H9 (cell line): ENCODE measurements around the gene RNASE8. TPM values are rescaled to one million over a fixed set of nuclear protein-coding genes. Genes with fewer than 3 reads are reported as not detected.
A peak's percentile ranks its signal among the peaks of the same experiment; 100 is the strongest.

Experiments used
- DNase-seq: peaks from one replicate; pipeline ENCODE4 v3.0.0-alpha.2; 2017
- H2AFZ ChIP-seq: one replicate; pipeline ENCODE4 v1.6.1; 2013; ENCODE audit warnings: mild to moderate bottlenecking, low read length, control low read depth, moderate library complexity
- H2AK5ac ChIP-seq: 2 replicates; pipeline ENCODE4 v1.6.1; 2013; ENCODE audit warnings: low read length, control low read depth, mixed read lengths; ENCODE audit not compliant: insufficient read length
- H2BK120ac ChIP-seq: one replicate; pipeline ENCODE4 v1.6.1; 2013; ENCODE audit warnings: low read depth, mild to moderate bottlenecking, low read length, control low read depth, inconsistent platforms; ENCODE audit not compliant: poor library complexity, severe bottlenecking
- H2BK12ac ChIP-seq: 2 replicates; pipeline ENCODE4 v1.6.1; 2013; ENCODE audit warnings: low read length, control low read depth, mixed read lengths, low read depth; ENCODE audit not compliant: insufficient read length
- H2BK15ac ChIP-seq: 2 replicates; pipeline ENCODE4 v1.6.1; 2013; ENCODE audit warnings: low read depth, low read length, control low read depth
- H2BK20ac ChIP-seq: one replicate; pipeline ENCODE4 v1.6.1; 2013; ENCODE audit warnings: low read depth, mild to moderate bottlenecking, low read length, control low read depth, inconsistent platforms; ENCODE audit not compliant: poor library complexity, severe bottlenecking
- H2BK5ac ChIP-seq: 2 replicates; pipeline ENCODE4 v1.6.1; 2013; ENCODE audit warnings: low read length, control low read depth, mixed read lengths; ENCODE audit not compliant: insufficient read length
- H3K14ac ChIP-seq: 2 replicates; pipeline ENCODE4 v1.6.1; 2013; ENCODE audit warnings: low read length, control low read depth; ENCODE audit not compliant: insufficient read depth
- H3K18ac ChIP-seq: 2 replicates; pipeline ENCODE4 v1.6.1; 2013; ENCODE audit warnings: low read depth, mild to moderate bottlenecking, mixed read lengths, low read length, control low read depth; ENCODE audit not compliant: insufficient read length
- H3K23ac ChIP-seq: 2 replicates; pipeline ENCODE4 v1.6.1; 2013; ENCODE audit warnings: low read length, control low read depth, mixed read lengths, low read depth; ENCODE audit not compliant: insufficient read length
- H3K23me2 ChIP-seq: 2 replicates; pipeline ENCODE4 v1.6.1; 2013; ENCODE audit warnings: low read depth, mild to moderate bottlenecking, mixed read lengths, low read length, control low read depth; ENCODE audit not compliant: insufficient read length, poor library complexity, severe bottlenecking
- H3K27ac ChIP-seq: 2 replicates; pipeline ENCODE4 v1.5.1; 2013; ENCODE audit warnings: low read length, control low read depth, mixed read lengths, low read depth; ENCODE audit not compliant: insufficient read length
- H3K27me3 ChIP-seq: 2 replicates; pipeline ENCODE4 v1.6.1; 2013; ENCODE audit warnings: low read length, control low read depth, inconsistent platforms; ENCODE audit not compliant: insufficient read depth
- H3K4ac ChIP-seq: 2 replicates; pipeline ENCODE4 v1.6.1; 2013; ENCODE audit warnings: low read depth, mild to moderate bottlenecking, control low read depth, inconsistent platforms, low read length, moderate library complexity
- H3K4me1 ChIP-seq: 2 replicates; pipeline ENCODE4 v1.6.1; 2013; ENCODE audit warnings: low read length, control low read depth, inconsistent platforms; ENCODE audit not compliant: insufficient read depth
- H3K4me2 ChIP-seq: 2 replicates; pipeline ENCODE4 v1.6.1; 2013; ENCODE audit warnings: low read length, control low read depth, mixed read lengths; ENCODE audit not compliant: insufficient read length, insufficient read depth
- H3K56ac ChIP-seq: 2 replicates; pipeline ENCODE4 v1.6.1; 2013; ENCODE audit warnings: low read depth, mild to moderate bottlenecking, mixed read lengths, low read length, control low read depth; ENCODE audit not compliant: insufficient read length
- H3K79me1 ChIP-seq: 2 replicates; pipeline ENCODE4 v1.6.1; 2013; ENCODE audit warnings: low read depth, mild to moderate bottlenecking, moderate library complexity, low read length, control low read depth, inconsistent platforms; ENCODE audit not compliant: insufficient read depth, poor library complexity, severe bottlenecking
- H3K79me2 ChIP-seq: 2 replicates; pipeline ENCODE4 v1.6.1; 2013; ENCODE audit warnings: low read length, control low read depth, inconsistent platforms; ENCODE audit not compliant: insufficient read depth
- H3K9ac ChIP-seq: 2 replicates; pipeline ENCODE4 v1.6.1; 2013; ENCODE audit warnings: low read length, control low read depth, mixed read lengths; ENCODE audit not compliant: insufficient read length; ENCODE audit errors: extremely low read depth
- H3K9me3 ChIP-seq: one replicate; pipeline ENCODE4 v1.6.1; 2013; ENCODE audit warnings: low read depth, low read length, inconsistent platforms; ENCODE audit not compliant: control insufficient read depth
- H3T11ph ChIP-seq: one replicate; pipeline ENCODE4 v1.6.1; 2013; ENCODE audit warnings: mild to moderate bottlenecking, low read length, control low read depth, inconsistent platforms
- H4K20me1 ChIP-seq: one replicate; pipeline ENCODE4 v1.6.1; 2013; ENCODE audit not compliant: control insufficient read depth, insufficient read length, insufficient read depth
- H4K5ac ChIP-seq: 2 replicates; pipeline ENCODE4 v1.6.1; 2013; ENCODE audit warnings: low read depth, mild to moderate bottlenecking, mixed read lengths, low read length, control low read depth; ENCODE audit not compliant: insufficient read length
- H4K8ac ChIP-seq: replicated peaks from 2 replicates; pipeline ENCODE4 v1.6.1; 2013; ENCODE audit warnings: low read length, control low read depth, mixed read lengths, low read depth; ENCODE audit not compliant: insufficient read length
- H4K91ac ChIP-seq: 2 replicates; pipeline ENCODE4 v1.6.1; 2013; ENCODE audit warnings: low read depth, mild to moderate bottlenecking, moderate library complexity, mixed read lengths, low read length, control low read depth; ENCODE audit not compliant: insufficient read length
- H3K27ac Mint-ChIP-seq, 3 experiments: 2 replicates in 2 of 3; 3 replicates in 1 of 3; pipeline ENCODE4 v1.8.0; 2020 to 2021; ENCODE audit warnings: mixed read lengths in 3 of 3, mild to moderate bottlenecking in 1 of 3, moderate library complexity in 1 of 3
- H3K27me3 Mint-ChIP-seq: 2 replicates; pipeline ENCODE4 v1.8.0; 2021; ENCODE audit warnings: low read depth, mild to moderate bottlenecking, moderate library complexity, mixed read lengths
- H3K36me3 Mint-ChIP-seq, 3 experiments: 2 replicates in 2 of 3; 3 replicates in 1 of 3; pipeline ENCODE4 v1.8.0; 2020 to 2021; ENCODE audit warnings: low read depth in 3 of 3, mixed read lengths in 3 of 3; ENCODE audit not compliant: insufficient read depth in 1 of 3
- H3K4me1 Mint-ChIP-seq, 2 experiments: 2 replicates each; pipeline ENCODE4 v1.8.0; 2020; ENCODE audit warnings: mixed read lengths in 2 of 2
- H3K4me3 Mint-ChIP-seq, 2 experiments: 2 replicates in 1 of 2; 3 replicates in 1 of 2; pipeline ENCODE4 v1.8.0; 2020 to 2021; ENCODE audit warnings: mild to moderate bottlenecking in 2 of 2, mixed read lengths in 2 of 2, moderate library complexity in 1 of 2
- H3K9me3 Mint-ChIP-seq, 2 experiments: 2 replicates in 1 of 2; 3 replicates in 1 of 2; pipeline ENCODE4 v1.8.0; 2020; ENCODE audit warnings: mild to moderate bottlenecking in 2 of 2, mixed read lengths in 2 of 2, moderate library complexity in 1 of 2
- WGBS: extraction: QIAGEN DNeasy Blood & Tissue Kit; methylation state at CpG from one replicate; pipeline ENCODE4 v1.1.7; 2013; ENCODE audit warnings: missing lambda C conversion rate, low lambda C conversion rate, mixed read lengths; ENCODE audit not compliant: insufficient read length; ENCODE audit errors: extremely low coverage; 5-methylcytosine and 5-hydroxymethylcytosine counted together
- total RNA-seq: library from RNA; stranded (reverse); gene quantifications from 2 replicates; pipeline ENCODE4 v1.2.1, GENCODE V29; 2021
- TF ChIP-seq, protein P1 (sequence below): fragments of 200-600 bp; sonication (generic); conservative IDR thresholded peaks from 3 replicates; pipeline ENCODE4 v1.8.0; 2021; ENCODE audit warnings: antibody characterized with exemption, mild to moderate bottlenecking

The RNASE8 gene
- total RNA-seq, 1 experiment from 2014 or later: not detected

- H2AK5ac ChIP-seq: no peak overlapping the region
- no peak overlapping the region for H2BK120ac ChIP-seq
- no peak overlapping the region for H3K4ac ChIP-seq
- no peak overlapping the region for H3K18ac ChIP-seq
- H4K20me1 ChIP-seq: no peaks in the 10 kb centered on the region
- H3K56ac ChIP-seq: no peak overlapping the region
- no peak overlapping the region for H2AFZ ChIP-seq
- Mint-ChIP-seq H3K9me3 (no peaks in the 10 kb centered on the region; a peak in 3 of 5 replicates), H3K4me3 (peak overlapping the region in 1 of 2 experiments; percentile 47; a peak in 1 of 5 replicates), H3K4me1 (peaks cover 36 to 38% of the 10 kb centered on the region in 2 experiments), H3K27me3 (peaks cover 2% of the 10 kb centered on the region), H3K36me3 (peaks cover 63 to 85% (median 79%) of the 10 kb centered on the region in 3 experiments), H3K27ac (peak overlapping the region in 2 of 3 experiments; percentile 57 to 69; a peak in 5 of 7 replicates)
- no peak overlapping the region for H3K14ac ChIP-seq
- no peak overlapping the region for H4K8ac ChIP-seq
- no peak overlapping the region for H3K4me2 ChIP-seq
- TF ChIP-seq, protein P1, sequence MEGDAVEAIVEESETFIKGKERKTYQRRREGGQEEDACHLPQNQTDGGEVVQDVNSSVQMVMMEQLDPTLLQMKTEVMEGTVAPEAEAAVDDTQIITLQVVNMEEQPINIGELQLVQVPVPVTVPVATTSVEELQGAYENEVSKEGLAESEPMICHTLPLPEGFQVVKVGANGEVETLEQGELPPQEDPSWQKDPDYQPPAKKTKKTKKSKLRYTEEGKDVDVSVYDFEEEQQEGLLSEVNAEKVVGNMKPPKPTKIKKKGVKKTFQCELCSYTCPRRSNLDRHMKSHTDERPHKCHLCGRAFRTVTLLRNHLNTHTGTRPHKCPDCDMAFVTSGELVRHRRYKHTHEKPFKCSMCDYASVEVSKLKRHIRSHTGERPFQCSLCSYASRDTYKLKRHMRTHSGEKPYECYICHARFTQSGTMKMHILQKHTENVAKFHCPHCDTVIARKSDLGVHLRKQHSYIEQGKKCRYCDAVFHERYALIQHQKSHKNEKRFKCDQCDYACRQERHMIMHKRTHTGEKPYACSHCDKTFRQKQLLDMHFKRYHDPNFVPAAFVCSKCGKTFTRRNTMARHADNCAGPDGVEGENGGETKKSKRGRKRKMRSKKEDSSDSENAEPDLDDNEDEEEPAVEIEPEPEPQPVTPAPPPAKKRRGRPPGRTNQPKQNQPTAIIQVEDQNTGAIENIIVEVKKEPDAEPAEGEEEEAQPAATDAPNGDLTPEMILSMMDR: no peak
- H3K4me1 ChIP-seq: peaks cover 5% of the 10 kb centered on the region
- no peak overlapping the region for H2BK15ac ChIP-seq
- H2BK20ac ChIP-seq: no peak overlapping the region
- H2BK12ac ChIP-seq: no peak overlapping the region
- WGBS: no CpG with 5 or more reads among the region's 4 CpGs
- H3K27ac ChIP-seq: no peak overlapping the region
- H3K79me1 ChIP-seq: no peaks in the 10 kb centered on the region
- no peak overlapping the region for H4K91ac ChIP-seq
- peaks cover 2% of the 10 kb centered on the region for H3K23me2 ChIP-seq
- no peak overlapping the region for H4K5ac ChIP-seq
- no peak for DNase-seq
- H3K9ac ChIP-seq: no peak overlapping the region
- no peak overlapping the region for H3K23ac ChIP-seq
- H3K79me2 ChIP-seq: no peaks in the 10 kb centered on the region
- no peak overlapping the region for H2BK5ac ChIP-seq
- H3T11ph ChIP-seq: no peak overlapping the region
- H3K9me3 ChIP-seq: no peaks in the 10 kb centered on the region
- H3K27me3 ChIP-seq: no peaks in the 10 kb centered on the region
Measured at GRCh38 chr14:21088687-21089086, 31.1 kb downstream of the RNASE8 start.
